Measurements from ENCODE around the gene PRKCH. TPM values are rescaled to one million over a fixed set of nuclear protein-coding genes. Genes with fewer than 3 reads are reported as not detected.

PRKCH gene
- total RNA-seq, 3 donors from 2014 or later (not counting 1 experiment from before 2014, with no cell fraction given) = 610 to 756 (median 618) TPM

GRCh38 chr14:61341275-61342206 lies 20.2 kb downstream of the PRKCH start:
- ATAC-seq (peak in 1 of 3 donors; percentile 2), DNase-seq (peak in 1 of 2 donors; percentile 58)
- Histone ChIP-seq H3K36me3 (ENCODE audit: control insufficient read depth, insufficient read depth, low read length) (no peaks in the 10 kb centered on the region), H3K4me3 (ENCODE audit: low read length) (no peak overlapping the region), H3K9me3 (ENCODE audit: control insufficient read depth, insufficient read depth, low read length) (no peaks in the 10 kb centered on the region), H3K27ac (ENCODE audit: low read length) (peak overlapping the region; percentile 82), H3K27me3 (ENCODE audit: control insufficient read depth, insufficient read depth, low read length) (no peaks in the 10 kb centered on the region), H3K4me1 (ENCODE audit: control insufficient read depth, insufficient read depth, low read length) (peaks cover 82% of the 10 kb centered on the region)
- H3K36me3 Mint-ChIP-seq = no peaks in the 10 kb centered on the region
- intact Hi-C loops (cut with micrococcal nuclease) = loop anchor here (1.0 to 10.0 kb wide), 4 partner anchors 13 to 323 kb away; no protein-coding TSS in a partner anchor
- 46% methylated on average over 5 of the region's 5 CpGs for WGBS (ENCODE audit: insufficient coverage)
- H3K9me3 Mint-ChIP-seq = no peaks in the 10 kb centered on the region
- TF ChIP-seq CTCF (IDR thresholded peaks at IDR 0.05) = no peak
- peaks cover 92 to 93% of the 10 kb centered on the region in 2 donors for H3K4me1 Mint-ChIP-seq
- H3K4me3 Mint-ChIP-seq = peak overlapping the region; percentile 92
- peak overlapping the region in 1 of 2 donors; percentile 99 for H3K27ac Mint-ChIP-seq
- no peaks in the 10 kb centered on the region for H3K27me3 Mint-ChIP-seq (ENCODE audit: low read depth in 2 of 2)

- Mint-ChIP-seq H3K27me3 (ENCODE audit: low read depth in 2 of 2) (no peaks in the 10 kb centered on the region), H3K36me3 (no peaks in the 10 kb centered on the region), H3K4me3 (peak overlapping the region; percentile 92), H3K4me1 (peaks cover 96% of the 10 kb centered on the region in 2 donors), H3K27ac (peak overlapping the region in 1 of 2 donors; percentile 99), H3K9me3 (no peaks in the 10 kb centered on the region)
- intact Hi-C loops (cut with micrococcal nuclease) = loop anchor here (1.0 to 10.0 kb wide), 4 partner anchors 14 to 322 kb away; no protein-coding TSS in a partner anchor
- peak; percentile 56 to 87 (median 83) for ATAC-seq
- peak overlapping the region; percentile 90 for H3K27ac ChIP-seq (ENCODE audit: low read length)
- peaks cover 82% of the 10 kb centered on the region for H3K4me1 ChIP-seq (ENCODE audit: control insufficient read depth, insufficient read depth, low read length)
- H3K9me3 ChIP-seq (ENCODE audit: control insufficient read depth, insufficient read depth, low read length) = no peaks in the 10 kb centered on the region
- no peak for TF ChIP-seq CTCF (IDR thresholded peaks at IDR 0.05)
- H3K4me3 ChIP-seq (ENCODE audit: low read length) = peak overlapping the region; percentile 7
- H3K27me3 ChIP-seq (ENCODE audit: control insufficient read depth, insufficient read depth, low read length) = no peaks in the 10 kb centered on the region
- no peaks in the 10 kb centered on the region for H3K36me3 ChIP-seq (ENCODE audit: control insufficient read depth, insufficient read depth, low read length)
- peak; percentile 80 to 92 for DNase-seq
- WGBS (ENCODE audit: insufficient coverage) = 9% methylated on average over 5 of the region's 5 CpGs
Observed at GRCh38 chr14:61342486-61342885, 21.1 kb downstream of the PRKCH start.

GRCh38 chr14:61342932-61343331 lies 21.6 kb downstream of the PRKCH start:
- Mint-ChIP-seq H3K27ac (peak overlapping the region in 1 of 2 donors; percentile 99), H3K36me3 (no peaks in the 10 kb centered on the region), H3K9me3 (no peaks in the 10 kb centered on the region), H3K27me3 (ENCODE audit: low read depth in 2 of 2) (no peaks in the 10 kb centered on the region), H3K4me1 (peaks cover 96% of the 10 kb centered on the region in 2 donors), H3K4me3 (peak overlapping the region; percentile 92)
- WGBS (ENCODE audit: insufficient coverage) = 26% methylated on average over 5 of the region's 5 CpGs
- no peak for ATAC-seq
- no peaks in the 10 kb centered on the region for H3K9me3 ChIP-seq (ENCODE audit: control insufficient read depth, insufficient read depth, low read length)
- no peak for DNase-seq
- no peaks in the 10 kb centered on the region for H3K36me3 ChIP-seq (ENCODE audit: control insufficient read depth, insufficient read depth, low read length)
- peak overlapping the region; percentile 90 for H3K27ac ChIP-seq (ENCODE audit: low read length)
- H3K4me1 ChIP-seq (ENCODE audit: control insufficient read depth, insufficient read depth, low read length) = peaks cover 82% of the 10 kb centered on the region
- H3K4me3 ChIP-seq (ENCODE audit: low read length) = peak overlapping the region; percentile 7
- intact Hi-C loops (cut with micrococcal nuclease) = loop anchor here (1.0 to 10.0 kb wide), 4 partner anchors 14 to 322 kb away; no protein-coding TSS in a partner anchor
- TF ChIP-seq CTCF (IDR thresholded peaks at IDR 0.05) = no peak
- no peaks in the 10 kb centered on the region for H3K27me3 ChIP-seq (ENCODE audit: control insufficient read depth, insufficient read depth, low read length)

All from natural killer cell (primary cell).